Subcutaneous preadipocyte (primary cell): Measurements from ENCODE around the gene ESCO1. TPM values are rescaled to one million over a fixed set of nuclear protein-coding genes. Genes with fewer than 3 reads are reported as not detected.

Source experiments
- total RNA-seq: library from RNA; depleted of rRNA; stranded (reverse); fragments of >200 nt; gene quantifications from 2 replicates; pipeline ENCODE4 v1.2.3, GENCODE V29; 2012

The ESCO1 gene, protein sequence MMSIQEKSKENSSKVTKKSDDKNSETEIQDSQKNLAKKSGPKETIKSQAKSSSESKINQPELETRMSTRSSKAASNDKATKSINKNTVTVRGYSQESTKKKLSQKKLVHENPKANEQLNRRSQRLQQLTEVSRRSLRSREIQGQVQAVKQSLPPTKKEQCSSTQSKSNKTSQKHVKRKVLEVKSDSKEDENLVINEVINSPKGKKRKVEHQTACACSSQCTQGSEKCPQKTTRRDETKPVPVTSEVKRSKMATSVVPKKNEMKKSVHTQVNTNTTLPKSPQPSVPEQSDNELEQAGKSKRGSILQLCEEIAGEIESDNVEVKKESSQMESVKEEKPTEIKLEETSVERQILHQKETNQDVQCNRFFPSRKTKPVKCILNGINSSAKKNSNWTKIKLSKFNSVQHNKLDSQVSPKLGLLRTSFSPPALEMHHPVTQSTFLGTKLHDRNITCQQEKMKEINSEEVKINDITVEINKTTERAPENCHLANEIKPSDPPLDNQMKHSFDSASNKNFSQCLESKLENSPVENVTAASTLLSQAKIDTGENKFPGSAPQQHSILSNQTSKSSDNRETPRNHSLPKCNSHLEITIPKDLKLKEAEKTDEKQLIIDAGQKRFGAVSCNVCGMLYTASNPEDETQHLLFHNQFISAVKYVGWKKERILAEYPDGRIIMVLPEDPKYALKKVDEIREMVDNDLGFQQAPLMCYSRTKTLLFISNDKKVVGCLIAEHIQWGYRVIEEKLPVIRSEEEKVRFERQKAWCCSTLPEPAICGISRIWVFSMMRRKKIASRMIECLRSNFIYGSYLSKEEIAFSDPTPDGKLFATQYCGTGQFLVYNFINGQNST
- 10.3 and 11.1 TPM in 2 replicates for total RNA-seq

DNA sequence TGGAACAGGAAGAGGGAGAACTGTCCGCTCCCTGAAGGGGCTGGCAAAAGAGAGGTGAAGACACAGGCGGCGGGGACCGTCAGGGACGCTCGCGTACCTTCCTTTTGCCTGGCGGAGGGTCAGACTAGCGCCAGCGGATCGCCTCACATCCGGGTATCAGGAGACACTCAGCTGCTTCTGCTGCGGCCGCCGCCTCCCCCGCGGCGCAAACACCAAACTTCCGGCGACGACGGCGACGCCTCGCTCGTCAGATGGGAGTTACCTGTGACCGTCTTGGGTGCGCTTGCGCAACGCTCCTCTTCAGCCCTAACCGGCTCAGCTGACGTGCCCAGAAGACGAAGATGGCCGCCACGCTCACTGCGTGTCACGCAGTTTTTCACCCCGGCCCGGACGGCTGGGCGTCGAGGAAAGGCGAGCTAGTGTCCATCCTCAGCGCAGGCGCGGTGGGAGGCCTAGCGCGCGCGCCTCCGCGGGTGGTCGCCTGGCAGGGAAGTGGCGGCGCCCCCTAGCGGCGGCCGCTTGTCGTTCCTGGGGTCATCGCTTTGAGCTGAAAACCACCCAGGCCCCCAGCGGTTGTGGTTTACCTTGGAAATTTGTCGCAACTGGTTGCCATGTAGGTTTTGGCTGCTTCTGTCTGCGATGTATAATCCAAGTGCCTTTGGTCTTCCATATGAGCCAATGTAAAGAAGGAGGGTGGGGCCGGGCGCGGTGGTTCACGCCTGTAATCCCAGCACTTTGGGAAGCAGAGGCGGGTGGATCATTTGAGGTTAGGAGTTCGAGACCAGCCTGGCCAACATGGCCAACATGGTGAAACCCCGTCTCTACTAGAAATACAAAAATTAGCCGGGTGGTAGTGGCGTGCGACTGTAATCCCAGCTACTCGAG lies at the start of gene ESCO1:
Gene ESCO1 (minus strand): TSS at position 179 of the 885 bp plus-strand sequence. CDS start 25,861 bp downstream, outside the sequence.

DNA sequence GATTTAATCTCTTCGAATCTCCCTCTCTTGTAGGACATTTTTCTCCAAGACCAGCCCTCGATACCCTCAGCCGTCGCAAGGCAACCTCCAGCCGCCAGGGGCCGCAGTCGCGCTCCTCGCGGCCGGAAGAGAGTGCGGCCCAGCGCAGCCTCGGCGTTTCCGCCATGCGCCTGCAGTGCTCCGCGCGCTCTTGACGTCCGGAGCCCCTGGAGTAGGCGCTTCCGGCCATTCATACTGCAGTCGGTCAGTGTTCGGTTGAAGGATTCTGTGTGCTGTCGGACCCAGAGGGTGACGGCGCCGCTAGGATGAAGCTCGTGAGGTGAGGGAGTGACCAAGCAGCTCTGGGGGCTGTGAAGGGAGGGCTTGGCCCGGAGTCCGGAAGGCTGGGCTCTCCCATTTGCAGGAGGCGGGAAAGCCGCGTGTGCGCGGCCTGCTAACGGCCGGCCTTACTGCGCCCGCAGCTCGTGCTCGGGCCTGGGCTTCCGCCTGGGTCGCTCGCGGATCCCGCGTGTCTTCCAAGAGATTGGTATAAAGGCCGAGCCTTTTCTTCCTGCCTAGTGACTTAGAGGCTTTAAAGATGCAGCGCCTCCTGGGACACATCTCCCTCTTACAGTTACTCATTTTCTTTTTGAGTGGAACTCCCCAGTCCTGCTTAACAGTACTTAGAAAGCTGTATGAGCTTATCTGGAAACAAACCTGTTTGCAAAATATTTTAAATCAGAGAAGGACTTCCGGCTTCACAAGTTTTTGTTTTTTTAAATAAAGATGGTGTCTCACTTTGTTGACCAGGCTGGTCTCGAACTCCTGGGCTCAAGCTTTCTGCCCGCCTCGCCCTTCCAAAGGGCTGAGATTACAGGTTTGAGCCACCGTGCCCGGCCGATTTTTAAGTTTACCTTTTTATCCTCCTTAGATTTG lies 11.9 kb upstream of the ESCO1 start, which contains the start of gene SNRPD1:
Gene SNRPD1 (plus strand): TSS at position 190 of the 915 bp plus-strand sequence. CDS start 116 bp downstream, at position 306.

Other genes with a start within 250 kb of the ESCO1 start
- 11.4 and 13.3 TPM in 2 replicates for gene SNRPD1, start 11.6 kb upstream of the ESCO1 start, total RNA-seq
- 6.2 and 8.8 TPM in 2 replicates for gene ABHD3, start 104.1 kb upstream of the ESCO1 start, total RNA-seq
- gene MIB1, start 140.1 kb upstream of the ESCO1 start, total RNA-seq = 37.5 and 46.9 TPM in 2 replicates